ENCODE results near the gene APOH. TPM values are rescaled to one million over a fixed set of nuclear protein-coding genes. Genes with fewer than 3 reads are reported as not detected.

Gene APOH
- total and polyA plus RNA-seq, 11 donors: 0.15 to 0.30 TPM; not detected in 9

DNA sequence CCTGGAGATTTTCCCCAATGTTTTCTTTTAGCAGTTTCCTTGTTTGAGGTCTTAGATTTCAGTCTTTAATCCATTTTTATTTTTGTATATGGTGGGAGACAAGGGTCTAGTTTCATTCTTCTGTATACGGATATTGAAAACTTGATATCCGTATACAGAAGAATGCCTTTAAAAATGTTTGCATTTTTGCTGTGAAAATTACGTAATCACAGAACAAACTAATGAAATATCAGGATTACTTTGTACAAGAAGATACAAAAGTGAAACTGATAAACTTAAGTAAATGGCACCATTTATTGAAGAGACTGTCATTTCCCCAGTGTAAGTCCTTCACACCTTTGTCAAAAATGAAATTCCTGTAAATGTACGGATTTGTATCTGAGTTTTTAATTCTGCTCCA lies 50.6 kb downstream of the APOH start:
- no peaks in the 10 kb centered on the region for H3K27me3 ChIP-seq
- intact Hi-C loops (cut with DNase I): loop anchor here in 3 of 10 donors (10.0 kb wide), 3 partner anchors 544 to 624 kb away; partner anchors contain the start of gene AXIN2 (in 1 of the 3)
- H3K27ac ChIP-seq: no peak overlapping the region
- WGBS, 4 donors: 96 to 99% (median 98%) methylated on average over 4 of the region's 4 CpGs
- ATAC-seq (no peak), DNase-seq (no peak)
- no peak for TF ChIP-seq POLR2A (IDR thresholded peaks at IDR 0.05)
- TF ChIP-seq, protein P1, sequence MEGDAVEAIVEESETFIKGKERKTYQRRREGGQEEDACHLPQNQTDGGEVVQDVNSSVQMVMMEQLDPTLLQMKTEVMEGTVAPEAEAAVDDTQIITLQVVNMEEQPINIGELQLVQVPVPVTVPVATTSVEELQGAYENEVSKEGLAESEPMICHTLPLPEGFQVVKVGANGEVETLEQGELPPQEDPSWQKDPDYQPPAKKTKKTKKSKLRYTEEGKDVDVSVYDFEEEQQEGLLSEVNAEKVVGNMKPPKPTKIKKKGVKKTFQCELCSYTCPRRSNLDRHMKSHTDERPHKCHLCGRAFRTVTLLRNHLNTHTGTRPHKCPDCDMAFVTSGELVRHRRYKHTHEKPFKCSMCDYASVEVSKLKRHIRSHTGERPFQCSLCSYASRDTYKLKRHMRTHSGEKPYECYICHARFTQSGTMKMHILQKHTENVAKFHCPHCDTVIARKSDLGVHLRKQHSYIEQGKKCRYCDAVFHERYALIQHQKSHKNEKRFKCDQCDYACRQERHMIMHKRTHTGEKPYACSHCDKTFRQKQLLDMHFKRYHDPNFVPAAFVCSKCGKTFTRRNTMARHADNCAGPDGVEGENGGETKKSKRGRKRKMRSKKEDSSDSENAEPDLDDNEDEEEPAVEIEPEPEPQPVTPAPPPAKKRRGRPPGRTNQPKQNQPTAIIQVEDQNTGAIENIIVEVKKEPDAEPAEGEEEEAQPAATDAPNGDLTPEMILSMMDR (IDR thresholded peaks at IDR 0.05): no peak
- H3K4me3 ChIP-seq: no peak overlapping the region
- no peaks in the 10 kb centered on the region for H3K9me3 ChIP-seq
- H3K4me1 ChIP-seq: no peaks in the 10 kb centered on the region
- peaks cover 0 to 56% (median 9%) of the 10 kb centered on the region in 9 donors for H3K36me3 ChIP-seq

DNA sequence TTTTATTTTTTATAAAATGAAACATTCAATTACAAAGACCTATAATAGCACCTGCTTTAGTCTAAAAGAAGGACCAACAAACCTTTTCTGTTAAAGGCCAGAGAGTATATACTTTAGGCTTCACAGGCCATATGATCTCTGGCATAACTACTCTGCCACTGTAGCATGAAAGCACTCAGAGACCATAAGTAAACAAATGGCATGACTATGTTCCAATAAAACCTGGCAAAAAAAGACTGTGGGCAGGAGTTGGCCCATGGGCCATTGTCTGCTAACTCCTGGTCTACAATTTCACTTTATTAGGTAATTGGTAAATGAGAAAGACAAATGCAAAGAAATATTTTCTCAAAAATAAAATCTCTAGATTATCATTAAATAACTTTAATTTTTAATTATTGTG lies 52.2 kb downstream of the APOH start:
- no peak for TF ChIP-seq POLR2A (IDR thresholded peaks at IDR 0.05)
- TF ChIP-seq, protein P1 (IDR thresholded peaks at IDR 0.05): no peak
- peaks cover 0 to 56% (median 6%) of the 10 kb centered on the region in 9 donors for H3K36me3 ChIP-seq
- DNase-seq: no peak
- H3K4me1 ChIP-seq: peaks cover 0 to 5% (median 0%) of the 10 kb centered on the region in 12 donors
- no peak overlapping the region for H3K4me3 ChIP-seq
- ATAC-seq: no peak
- no peaks in the 10 kb centered on the region for H3K9me3 ChIP-seq
- intact Hi-C loops (cut with DNase I): loop anchor here in 3 of 10 donors (10.0 kb wide), 3 partner anchors 542 to 622 kb away; partner anchors contain the start of gene AXIN2 (in 1 of the 3)
- no peak overlapping the region for H3K27ac ChIP-seq
- H3K27me3 ChIP-seq: no peaks in the 10 kb centered on the region

DNA sequence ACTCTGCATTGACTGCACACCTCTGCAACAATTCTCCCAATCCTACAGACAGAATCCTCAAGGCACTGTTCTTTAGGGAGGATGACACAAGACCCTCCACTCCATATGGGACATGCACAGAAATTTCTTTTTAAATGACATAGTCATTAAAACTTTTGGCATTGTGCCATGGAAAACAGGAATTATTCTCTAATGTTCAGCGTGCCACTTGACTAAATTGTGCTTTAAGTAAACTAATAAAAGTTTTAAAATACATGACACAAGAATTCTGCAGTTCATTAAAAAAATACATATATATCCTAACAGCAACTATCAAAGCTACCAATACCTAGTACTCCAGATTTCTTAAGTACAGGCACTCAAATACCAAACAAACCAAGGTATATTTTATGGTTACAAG lies 53.3 kb downstream of the APOH start:
- intact Hi-C loops (cut with DNase I): loop anchor here in 3 of 10 donors (10.0 kb wide), 3 partner anchors 541 to 621 kb away; partner anchors contain the start of gene AXIN2 (in 1 of the 3)
- no peaks in the 10 kb centered on the region for H3K27me3 ChIP-seq
- TF ChIP-seq, protein P1 (IDR thresholded peaks at IDR 0.05): no peak
- TF ChIP-seq POLR2A (IDR thresholded peaks at IDR 0.05): no peak
- ATAC-seq: no peak
- no peak for DNase-seq
- peaks cover 0 to 49% (median 2%) of the 10 kb centered on the region in 9 donors for H3K36me3 ChIP-seq
- H3K4me3 ChIP-seq: no peak overlapping the region
- 29 to 63% (median 48%) methylated on average over 1 of the region's 1 CpG for WGBS, 4 donors
- no peaks in the 10 kb centered on the region for H3K9me3 ChIP-seq
- no peak overlapping the region for H3K27ac ChIP-seq
- peaks cover 0 to 11% (median 0%) of the 10 kb centered on the region in 12 donors for H3K4me1 ChIP-seq

DNA sequence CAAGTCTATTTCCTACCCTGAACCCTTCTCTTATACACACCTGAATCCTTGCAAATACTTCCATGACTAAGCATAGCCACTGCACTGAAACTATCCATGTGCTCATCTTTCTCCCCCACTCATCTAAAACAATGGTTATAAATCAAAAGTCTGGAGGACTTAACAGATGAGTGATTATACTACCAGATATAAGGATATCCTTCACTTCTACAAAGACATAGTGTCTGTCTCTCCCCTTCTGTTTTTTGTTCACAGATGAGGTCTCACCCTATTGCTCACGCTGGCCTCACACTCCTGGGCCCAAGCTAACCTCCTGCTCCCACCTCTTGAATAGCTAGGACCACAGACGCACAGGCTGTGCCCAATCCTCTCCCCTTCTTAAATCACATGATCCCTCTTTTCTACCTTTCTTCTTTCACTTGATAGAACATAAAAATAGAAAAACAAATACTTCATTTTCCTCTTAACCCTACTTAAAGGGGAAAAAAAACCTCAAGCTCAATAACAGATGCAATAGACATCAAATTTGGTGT lies 56.5 kb downstream of the APOH start:
- TF ChIP-seq, protein P1 (IDR thresholded peaks at IDR 0.05): no peak
- no peak for TF ChIP-seq POLR2A (IDR thresholded peaks at IDR 0.05)
- H3K36me3 ChIP-seq: peaks cover 0 to 49% (median 4%) of the 10 kb centered on the region in 9 donors

More for the DNA sequence above, 56.5 kb downstream of the APOH start:
- DNase-seq: no peak
- intact Hi-C loops (cut with DNase I): loop anchor here in 3 of 10 donors (10.0 kb wide), 3 partner anchors 538 to 618 kb away; partner anchors contain the start of gene AXIN2 (in 1 of the 3)
- peak overlapping the region in 2 of 12 donors; percentile 49 to 60 for H3K27ac ChIP-seq
- H3K27me3 ChIP-seq: no peaks in the 10 kb centered on the region
- H3K4me1 ChIP-seq: peaks cover 0 to 11% (median 0%) of the 10 kb centered on the region in 12 donors
- no peaks in the 10 kb centered on the region for H3K9me3 ChIP-seq
- WGBS, 4 donors: 44 to 91% (median 78%) methylated on average over 2 of the region's 2 CpGs
- no peak overlapping the region for H3K4me3 ChIP-seq
- ATAC-seq: peak in 1 of 4 donors; percentile 17
